ENCODE data around the gene ACAA2. TPM values are rescaled to one million over a fixed set of nuclear protein-coding genes. Genes with fewer than 3 reads are reported as not detected.

The ACAA2 gene
- total RNA-seq, 1 experiment from 2014 or later = 33.7 TPM

- Histone ChIP-seq H2AFZ (no peak overlapping the region), H3K27me3 (ENCODE audit: insufficient read depth, low read depth) (no peaks in the 10 kb centered on the region), H3K4me3 (no peak overlapping the region), H3K36me3 (ENCODE audit: low read depth) (0 out of 2 replicates have a peak, but pooled peaks cover 12% of the 10 kb centered on the region), H4K20me1 (ENCODE audit: insufficient read depth) (no peaks in the 10 kb centered on the region), H3K9me2 (ENCODE audit: insufficient read depth) (no peaks in the 10 kb centered on the region), H3K27ac (no peak overlapping the region), H3K4me2 (no peak overlapping the region), H3K9me3 (ENCODE audit: insufficient read depth, low read depth) (peaks cover 3% of the 10 kb centered on the region; the same call in 1 of the 2 replicates), H3K79me2 (ENCODE audit: low read depth) (no peaks in the 10 kb centered on the region), H3K4me1 (replicated peaks; ENCODE audit: insufficient read depth) (peaks cover 15% of the 10 kb centered on the region), H3F3A (ENCODE audit: insufficient read depth, low read depth) (peaks cover 13% of the 10 kb centered on the region; the same call in 1 of the 2 replicates)
- BruUV-seq (replicated peaks) = no TSS peak
- CTCF ChIA-PET = interaction anchor here (0.6 kb wide), 1 partner anchor 358 kb away, joined by 4 read pairs; no protein-coding TSS in a partner anchor
- POLR2A ChIA-PET (ENCODE audit: unreplicated experiment) = interaction anchor here (0.8 kb wide), 1 partner anchor 149 kb away, joined by 12 read pairs; no protein-coding TSS in a partner anchor
- intact Hi-C loops (cut with micrococcal nuclease; ENCODE audit: unreplicated experiment) = no loop called here
- no peak for DNase-seq
- TF ChIP-seq CTCF (conservative IDR thresholded peaks at IDR 0.05) = no peak
- no peak for TF ChIP-seq EZH2 (IDR thresholded peaks at IDR 0.05; ENCODE audit: low read depth)
Measured at GRCh38 chr18:49834258-49834657, 20.9 kb upstream of the ACAA2 start.

GRCh38 chr18:49833814-49834213 is 20.5 kb upstream of the ACAA2 start:
- TF ChIP-seq CTCF (conservative IDR thresholded peaks at IDR 0.05) (no peak), EZH2 (IDR thresholded peaks at IDR 0.05; ENCODE audit: low read depth) (no peak)
- ChIA-PET CTCF (interaction anchor here (0.6 kb wide), 1 partner anchor 357 kb away, joined by 4 read pairs; no protein-coding TSS in a partner anchor), POLR2A (ENCODE audit: unreplicated experiment) (interaction anchor here (0.6 kb wide), 1 partner anchor 20 kb away, joined by 10 read pairs; the partner anchor contains the start of gene ACAA2)
- intact Hi-C loops (cut with micrococcal nuclease; ENCODE audit: unreplicated experiment) = no loop called here
- Histone ChIP-seq H3K4me3 (no peak overlapping the region), H4K20me1 (ENCODE audit: insufficient read depth) (no peaks in the 10 kb centered on the region), H3K79me2 (ENCODE audit: low read depth) (no peaks in the 10 kb centered on the region), H3F3A (ENCODE audit: insufficient read depth, low read depth) (peaks cover 13% of the 10 kb centered on the region; the same call in 1 of the 2 replicates), H3K27me3 (ENCODE audit: insufficient read depth, low read depth) (no peaks in the 10 kb centered on the region), H3K27ac (no peak overlapping the region), H3K9me3 (ENCODE audit: insufficient read depth, low read depth) (peaks cover 3% of the 10 kb centered on the region; the same call in 1 of the 2 replicates), H2AFZ (no peak overlapping the region), H3K36me3 (ENCODE audit: low read depth) (0 out of 2 replicates have a peak, but pooled peaks cover 12% of the 10 kb centered on the region), H3K4me2 (no peak overlapping the region), H3K9me2 (ENCODE audit: insufficient read depth) (no peaks in the 10 kb centered on the region), H3K4me1 (replicated peaks; ENCODE audit: insufficient read depth) (peaks cover 15% of the 10 kb centered on the region)
- no peak for DNase-seq
- BruUV-seq (replicated peaks) = no TSS peak

GRCh38 chr18:49832221-49832647 is 18.9 kb upstream of the ACAA2 start:
- no peak overlapping the region for H3K4me3 ChIP-seq
- no peak overlapping the region for H3K27ac ChIP-seq
- H3K27me3 ChIP-seq (ENCODE audit: insufficient read depth, low read depth) = no peaks in the 10 kb centered on the region
- no peaks in the 10 kb centered on the region for H3K9me2 ChIP-seq (ENCODE audit: insufficient read depth)
- peaks cover 15% of the 10 kb centered on the region for H3K4me1 ChIP-seq (replicated peaks; ENCODE audit: insufficient read depth)
- TF ChIP-seq EZH2 (IDR thresholded peaks at IDR 0.05; ENCODE audit: low read depth) = no peak
- TF ChIP-seq CTCF (conservative IDR thresholded peaks at IDR 0.05) = no peak
- peaks cover 7% of the 10 kb centered on the region for H3K36me3 ChIP-seq (ENCODE audit: low read depth)
- no peaks in the 10 kb centered on the region for H3K79me2 ChIP-seq (ENCODE audit: low read depth)
- no peak overlapping the region for H3K4me2 ChIP-seq
- ChIA-PET CTCF (no interaction called here), POLR2A (ENCODE audit: unreplicated experiment) (no interaction called here)
- no TSS peak for BruUV-seq (replicated peaks)
- intact Hi-C loops (cut with micrococcal nuclease; ENCODE audit: unreplicated experiment) = no loop called here
- no peaks in the 10 kb centered on the region for H4K20me1 ChIP-seq (ENCODE audit: insufficient read depth)
- H2AFZ ChIP-seq = no peak overlapping the region
- H3K9me3 ChIP-seq (ENCODE audit: insufficient read depth, low read depth) = peaks cover 3% of the 10 kb centered on the region; the same call in 1 of the 2 replicates
- DNase-seq = no peak
- peaks cover 13% of the 10 kb centered on the region; the same call in 1 of the 2 replicates for H3F3A ChIP-seq (ENCODE audit: insufficient read depth, low read depth)

Data from PC-9 (cell line).